ENCODE data around the gene ACBD4.

Gene ACBD4

GRCh38 chr17:45190503-45191255, 55.2 kb downstream of the ACBD4 start:
- no peak for DNase-seq (ENCODE audit: low read depth)
- TF ChIP-seq CTCF (IDR thresholded peaks at IDR 0.05; ENCODE audit: control insufficient read depth, extremely low read depth, insufficient read depth), result no peak
- H3K4me3 ChIP-seq (ENCODE audit: low read depth, low read length), result no peak overlapping the region
